Stomach smooth muscle (tissue), 2 donors: ENCODE results near the gene AEBP1.

Source experiments
- H3K27ac ChIP-seq: one replicate; pipeline ENCODE4 v1.7.0; 2013; ENCODE audit warnings: mild to moderate bottlenecking, low read length, inconsistent platforms
- H3K27me3 ChIP-seq, 2 donors: one replicate each; pipeline ENCODE4 v1.7.0; 2013; ENCODE audit warnings: low read length in 2 of 2; ENCODE audit not compliant: insufficient read depth in 2 of 2, control insufficient read depth in 1 of 2
- H3K36me3 ChIP-seq, 2 donors: one replicate each; pipeline ENCODE4 v1.7.0; 2013; ENCODE audit warnings: low read length in 2 of 2; ENCODE audit not compliant: control insufficient read depth in 2 of 2, insufficient read depth in 2 of 2
- H3K4me1 ChIP-seq: one replicate; pipeline ENCODE4 v1.7.0; 2013; ENCODE audit warnings: low read length; ENCODE audit not compliant: control insufficient read depth, insufficient read depth
- H3K4me3 ChIP-seq, 2 donors: one replicate each; pipeline ENCODE4 v1.7.0; 2013; ENCODE audit warnings: low read length in 2 of 2
- H3K9ac ChIP-seq, 2 donors: one replicate each; pipeline ENCODE4 v1.7.0; 2013; ENCODE audit warnings: low read length in 2 of 2, mild to moderate bottlenecking in 1 of 2
- H3K9me3 ChIP-seq, 2 donors: one replicate each; pipeline ENCODE4 v1.7.0; 2013; ENCODE audit warnings: low read length in 2 of 2; ENCODE audit not compliant: control insufficient read depth in 2 of 2
- donor health status: healthy.
- donor health status: Pancreatic carcinoma.

AEBP1 gene

DNA sequence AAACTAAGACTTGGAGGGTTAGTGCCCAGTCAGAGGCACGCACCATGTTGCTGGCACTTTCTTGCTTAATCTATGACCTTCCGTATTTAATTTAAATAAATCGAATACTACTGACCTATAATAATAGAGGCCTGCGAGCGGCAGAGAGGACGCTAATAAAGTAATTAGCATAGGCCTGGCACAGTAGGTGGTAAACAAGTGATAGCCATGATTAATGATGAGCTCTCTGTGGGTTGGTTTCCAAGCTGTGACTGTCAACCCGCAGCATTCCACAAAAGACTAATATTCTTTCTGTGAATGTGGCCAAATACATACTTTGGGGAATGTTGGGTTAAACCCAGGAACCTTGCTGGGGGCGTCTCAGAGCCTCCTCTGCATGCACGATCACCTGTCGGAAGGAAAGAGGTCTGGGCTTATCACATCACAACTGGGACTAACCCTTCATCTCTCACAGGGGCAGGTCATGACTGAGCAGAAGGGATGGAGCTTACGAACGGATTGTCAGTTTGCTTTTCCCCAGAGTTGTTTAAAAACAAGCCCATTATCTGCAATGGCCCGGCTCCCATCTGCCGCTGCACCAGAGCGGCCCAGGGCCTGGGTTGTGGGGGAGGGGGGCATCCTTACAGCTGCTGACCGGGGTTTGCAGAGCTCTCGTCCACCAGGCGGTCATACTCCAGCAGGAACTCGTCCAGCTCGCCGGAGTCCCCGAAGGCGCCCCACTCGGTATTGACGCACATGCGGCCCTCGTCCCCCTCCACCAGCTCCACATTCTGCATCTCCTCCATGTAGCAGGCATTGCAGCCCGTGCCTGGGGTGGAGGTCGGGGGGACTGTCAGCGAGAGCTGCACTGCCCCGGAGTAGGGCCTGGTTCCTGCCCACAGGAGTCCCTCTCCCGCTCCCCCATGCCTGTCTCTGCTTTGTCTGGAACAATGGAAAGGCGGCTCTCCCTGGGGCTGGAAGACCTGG lies 43.2 kb downstream of the AEBP1 start:
- H3K36me3 ChIP-seq: no peaks in the 10 kb centered on the region
- peaks cover 12% of the 10 kb centered on the region for H3K4me1 ChIP-seq
- H3K4me3 ChIP-seq: no peak overlapping the region
- peaks cover 10 to 19% of the 10 kb centered on the region in 2 donors for H3K27me3 ChIP-seq
- no peaks in the 10 kb centered on the region for H3K9me3 ChIP-seq
- no peak overlapping the region for H3K9ac ChIP-seq
- H3K27ac ChIP-seq: no peak overlapping the region

DNA sequence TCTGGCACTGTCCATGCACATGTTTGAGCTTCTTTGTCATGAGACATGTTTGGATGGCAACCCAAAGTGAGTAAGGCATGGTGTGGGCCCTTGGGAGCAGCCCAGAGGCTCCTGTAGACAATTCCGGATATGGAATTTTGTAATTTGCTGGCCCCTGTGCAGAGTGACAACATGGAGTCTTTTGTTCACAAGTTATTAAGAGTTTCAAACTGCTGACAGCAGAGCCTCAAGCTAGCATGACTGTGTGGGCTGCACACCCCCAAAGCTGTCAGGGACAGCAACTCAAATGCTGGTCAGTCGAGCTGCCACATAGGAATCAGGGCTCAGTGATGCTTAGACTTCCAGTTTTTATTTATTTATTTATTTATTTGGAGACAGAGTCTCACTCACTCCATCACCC lies 44.0 kb downstream of the AEBP1 start:
- H3K27me3 ChIP-seq: peaks cover 10 to 19% of the 10 kb centered on the region in 2 donors
- H3K4me1 ChIP-seq: peaks cover 12% of the 10 kb centered on the region
- H3K27ac ChIP-seq: no peak overlapping the region
- no peaks in the 10 kb centered on the region for H3K9me3 ChIP-seq
- H3K36me3 ChIP-seq: no peaks in the 10 kb centered on the region
- no peak overlapping the region for H3K9ac ChIP-seq
- H3K4me3 ChIP-seq: no peak overlapping the region

- peaks cover 9 to 19% of the 10 kb centered on the region in 2 donors for H3K27me3 ChIP-seq
- no peak overlapping the region for H3K27ac ChIP-seq
- H3K9me3 ChIP-seq: no peaks in the 10 kb centered on the region
- no peak overlapping the region for H3K4me3 ChIP-seq
- H3K36me3 ChIP-seq: no peaks in the 10 kb centered on the region
- H3K4me1 ChIP-seq: peaks cover 12% of the 10 kb centered on the region
- no peak overlapping the region for H3K9ac ChIP-seq
Measured at GRCh38 chr7:44148961-44149536, 44.9 kb downstream of the AEBP1 start.

GRCh38 chr7:44149571-44150465 lies 45.7 kb downstream of the AEBP1 start:
- Histone ChIP-seq H3K4me1 (peaks cover 12% of the 10 kb centered on the region), H3K4me3 (no peak overlapping the region), H3K36me3 (no peaks in the 10 kb centered on the region), H3K27ac (no peak overlapping the region), H3K9me3 (no peaks in the 10 kb centered on the region), H3K27me3 (peaks cover 7 to 13% of the 10 kb centered on the region in 2 donors), H3K9ac (no peak overlapping the region)

DNA sequence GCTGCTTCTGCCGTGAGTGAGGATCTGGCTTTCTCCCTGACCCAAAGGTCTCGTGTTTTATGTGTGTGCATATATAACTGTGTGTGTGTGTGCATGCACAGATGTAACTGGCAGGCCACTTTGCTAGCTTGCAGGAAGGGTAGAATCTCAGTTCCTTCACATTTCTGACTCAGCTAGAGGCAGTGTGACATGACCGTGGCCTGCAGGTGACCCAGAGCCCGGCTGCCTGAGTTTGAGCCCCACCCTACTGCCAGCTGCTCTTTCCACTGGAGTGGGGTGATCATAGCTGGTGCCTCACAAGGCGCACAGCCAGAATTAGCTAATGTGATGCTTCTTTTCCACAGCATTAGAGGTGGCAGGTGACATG lies 46.3 kb downstream of the AEBP1 start:
- Histone ChIP-seq H3K4me1 (peaks cover 10% of the 10 kb centered on the region), H3K27ac (no peak overlapping the region), H3K36me3 (no peaks in the 10 kb centered on the region), H3K9ac (no peak overlapping the region), H3K27me3 (peaks cover 4 to 7% of the 10 kb centered on the region in 2 donors), H3K4me3 (no peak overlapping the region), H3K9me3 (no peaks in the 10 kb centered on the region)

GRCh38 chr7:44150966-44151941 lies 47.1 kb downstream of the AEBP1 start:
- H3K9ac ChIP-seq: no peak overlapping the region

GRCh38 chr7:44151956-44152355 lies 47.8 kb downstream of the AEBP1 start:
- H3K4me1 ChIP-seq: no peaks in the 10 kb centered on the region
- no peaks in the 10 kb centered on the region for H3K9me3 ChIP-seq
- H3K4me3 ChIP-seq: no peak overlapping the region
- H3K27ac ChIP-seq: no peak overlapping the region
- no peaks in the 10 kb centered on the region for H3K27me3 ChIP-seq
- no peaks in the 10 kb centered on the region for H3K36me3 ChIP-seq
- no peak overlapping the region for H3K9ac ChIP-seq

More at GRCh38 chr7:44150966-44151941, 47.1 kb downstream of the AEBP1 start:
- Histone ChIP-seq H3K4me3 (no peak overlapping the region), H3K9me3 (no peaks in the 10 kb centered on the region), H3K27ac (no peak overlapping the region), H3K4me1 (peaks cover 5% of the 10 kb centered on the region), H3K36me3 (no peaks in the 10 kb centered on the region), H3K27me3 (peaks cover 2 to 4% of the 10 kb centered on the region in 2 donors)

DNA sequence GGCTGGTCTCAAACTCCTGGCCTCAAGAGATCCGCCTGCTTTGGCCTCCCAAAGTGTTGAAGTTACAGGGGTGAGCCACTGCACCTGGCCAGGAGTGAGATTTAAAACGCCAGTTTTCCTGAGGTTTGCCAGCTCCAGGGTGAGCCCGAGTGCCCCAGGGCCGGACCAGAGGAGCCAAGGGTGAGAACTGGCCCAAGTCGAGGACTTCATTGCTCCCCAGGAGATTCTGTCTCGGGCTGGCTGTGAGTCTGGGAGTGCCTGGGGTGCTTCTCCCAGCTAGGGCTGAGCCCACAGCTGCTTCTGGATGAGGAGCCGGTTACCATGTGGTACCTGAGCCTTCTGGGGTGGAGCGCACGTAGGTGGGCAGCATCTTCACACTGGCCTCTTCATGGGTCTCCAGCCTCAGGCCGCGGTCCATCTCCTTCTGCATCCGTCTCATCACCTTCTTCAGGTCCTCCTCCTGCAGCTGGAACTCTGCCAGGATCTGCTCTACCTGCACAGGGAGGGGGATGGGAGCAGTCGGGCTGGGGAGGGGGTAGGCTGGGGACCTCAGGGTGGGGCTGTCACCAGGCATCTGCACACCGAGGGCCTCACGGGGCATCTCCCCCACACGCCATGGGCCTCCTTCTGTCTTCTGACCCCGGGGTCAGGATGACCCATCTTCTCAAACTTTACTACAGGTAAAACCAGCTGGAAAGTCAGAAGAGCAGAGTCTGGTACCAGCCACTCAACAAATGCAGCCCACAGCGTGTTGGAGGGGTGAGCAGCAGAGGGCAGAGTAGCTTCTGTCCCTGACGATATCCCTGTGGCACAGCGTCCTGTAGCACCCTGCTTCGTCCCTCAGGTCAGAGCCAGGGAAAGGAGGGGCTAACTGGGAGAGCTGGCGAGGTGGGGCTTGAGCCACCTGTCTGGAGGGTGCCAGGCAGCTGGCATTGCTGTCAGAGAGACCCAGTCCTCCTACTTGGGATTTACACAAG lies 49.1 kb downstream of the AEBP1 start:
- no peaks in the 10 kb centered on the region for H3K4me1 ChIP-seq
- H3K4me3 ChIP-seq: no peak overlapping the region
- H3K36me3 ChIP-seq: no peaks in the 10 kb centered on the region
- no peaks in the 10 kb centered on the region for H3K27me3 ChIP-seq
- no peaks in the 10 kb centered on the region for H3K9me3 ChIP-seq
- H3K9ac ChIP-seq: no peak overlapping the region
- H3K27ac ChIP-seq: no peak overlapping the region

GRCh38 chr7:44153948-44154335 lies 49.8 kb downstream of the AEBP1 start:
- Histone ChIP-seq H3K27me3 (no peaks in the 10 kb centered on the region), H3K4me3 (no peak overlapping the region), H3K9me3 (no peaks in the 10 kb centered on the region), H3K9ac (no peak overlapping the region), H3K27ac (no peak overlapping the region), H3K36me3 (no peaks in the 10 kb centered on the region), H3K4me1 (no peaks in the 10 kb centered on the region)
